H1 (cell line): ENCODE measurements around the gene MAPK8IP2. TPM values are rescaled to one million over a fixed set of nuclear protein-coding genes. Genes with fewer than 3 reads are reported as not detected.

Source experiments
- CTCF ChIA-PET: fragments of 300-600 bp; sonication (Branson Sonifier 250); formaldehyde crosslinking; loops from one replicate; lab custom pipeline; 2021; ENCODE audit not compliant: partially characterized antibody; lab: Charles Lee
- POLR2A ChIA-PET: fragments of 300-600 bp; sonication (Branson Sonifier 250); formaldehyde crosslinking; loops from one replicate; lab custom pipeline; 2021; ENCODE audit warnings: inconsistent platforms; ENCODE audit not compliant: partially characterized antibody; lab: Charles Lee
- DNase-seq, 2 experiments: peaks; one replicate each; pipeline versions ENCODE4 v3.0.0 to v3.0.0-alpha.2; 2010 to 2022; ENCODE audit warnings: low spot score in 2 of 2, low read depth in 1 of 2, mixed read lengths in 1 of 2
- FAIRE-seq: peaks from 2 replicates; lab custom pipeline; 2011; peaks lifted over from hg19 to GRCh38; lab: Jason Lieb, UNC
- H2AFZ ChIP-seq: 2 replicates; pipeline ENCODE4 v1.8.1; 2012; ENCODE audit warnings: low read length, inconsistent platforms
- H2AK5ac ChIP-seq: 2 replicates; pipeline ENCODE4 v1.6.1; 2013; ENCODE audit warnings: low read depth, low read length
- H2BK120ac ChIP-seq: replicated peaks from 2 replicates; pipeline ENCODE3; 2013; ENCODE audit warnings: low read depth, low read length, inconsistent platforms
- H2BK12ac ChIP-seq: 2 replicates; pipeline ENCODE4 v1.6.1; 2013; ENCODE audit warnings: low read depth, low read length
- H2BK15ac ChIP-seq: 2 replicates; pipeline ENCODE4 v1.6.1; 2013; ENCODE audit warnings: low read length
- H2BK20ac ChIP-seq: 2 replicates; pipeline ENCODE4 v1.6.1; 2013; ENCODE audit warnings: low read length
- H2BK5ac ChIP-seq: 2 replicates; pipeline ENCODE4 v1.6.1; 2013; ENCODE audit warnings: low read depth, low read length
- H3K14ac ChIP-seq: 2 replicates; pipeline ENCODE4 v1.6.1; 2013; ENCODE audit warnings: inconsistent platforms; ENCODE audit not compliant: insufficient read length
- H3K18ac ChIP-seq: 2 replicates; pipeline ENCODE4 v1.6.1; 2013; ENCODE audit warnings: low read length; ENCODE audit errors: extremely low read depth
- H3K23ac ChIP-seq: 2 replicates; pipeline ENCODE4 v1.6.1; 2013; ENCODE audit warnings: inconsistent platforms; ENCODE audit not compliant: insufficient read length
- H3K23me2 ChIP-seq: 2 replicates; pipeline ENCODE4 v1.6.1; 2013; ENCODE audit warnings: low read depth, low read length
- H3K27ac ChIP-seq: 2 replicates; pipeline ENCODE4 v1.6.1; 2011; ENCODE audit warnings: low read depth, low read length, inconsistent platforms
- H3K27me3 ChIP-seq, 4 experiments: replicated peaks in 1 of 4; 1 replicate in 1 of 4; 2 replicates in 3 of 4; pipeline versions ENCODE4 v1.6.1 to v1.8.1; 2011 to 2013; ENCODE audit warnings: low read length in 3 of 4, mild to moderate bottlenecking in 3 of 4, inconsistent platforms in 2 of 4, mixed read lengths in 2 of 4, moderate library complexity in 1 of 4; ENCODE audit not compliant: control insufficient read depth in 3 of 4, insufficient read depth in 3 of 4; ENCODE audit errors: extremely low read depth in 1 of 4
- H3K36me3 ChIP-seq, 4 experiments: 2 replicates each; pipeline versions ENCODE4 v1.6.1 to v1.8.1; 2011 to 2013; ENCODE audit warnings: mild to moderate bottlenecking in 4 of 4, low read length in 3 of 4, moderate library complexity in 2 of 4, control low read depth in 1 of 4, inconsistent platforms in 1 of 4; ENCODE audit not compliant: insufficient read depth in 4 of 4, control insufficient read depth in 2 of 4
- H3K4ac ChIP-seq: replicated peaks from 2 replicates; pipeline ENCODE3; 2013; ENCODE audit warnings: low read length, low read depth, mixed read lengths, inconsistent platforms; ENCODE audit not compliant: insufficient read length
- H3K4me1 ChIP-seq, 4 experiments: replicated peaks in 1 of 4; 1 replicate in 1 of 4; 2 replicates in 3 of 4; pipeline versions ENCODE4 v1.6.1 to v1.8.1; 2011 to 2013; ENCODE audit warnings: low read length in 3 of 4, inconsistent platforms in 2 of 4, mixed read lengths in 1 of 4; ENCODE audit not compliant: insufficient read depth in 4 of 4, control insufficient read depth in 3 of 4
- H3K4me2 ChIP-seq, 2 experiments: 2 replicates each; pipeline versions ENCODE4 v1.6.1 to v1.8.1; 2011 to 2013; ENCODE audit warnings: low read depth in 2 of 2, low read length in 2 of 2, control low read depth in 1 of 2, inconsistent platforms in 1 of 2, mild to moderate bottlenecking in 1 of 2; ENCODE audit not compliant: insufficient read depth in 1 of 2
- H3K4me3 ChIP-seq, 4 experiments: fragments of 200-600, 300-600 bp in 1 of 4; sonication (generic), shearing (Covaris generic), sonication (Bioruptor Twin) in 1 of 4; 2 replicates each; pipeline versions ENCODE4 v1.5.1 to v1.8.1; 2011 to 2016; ENCODE audit warnings: low read length in 4 of 4, low read depth in 3 of 4, control low read depth in 2 of 4, inconsistent platforms in 2 of 4, mild to moderate bottlenecking in 2 of 4, mixed read lengths in 1 of 4, moderate library complexity in 1 of 4; ENCODE audit not compliant: insufficient read depth in 2 of 4; ENCODE audit errors: extremely low read depth in 1 of 4
- H3K56ac ChIP-seq: replicated peaks from 2 replicates; pipeline ENCODE3; 2013; ENCODE audit warnings: low read depth, mild to moderate bottlenecking, mixed read lengths, low read length, inconsistent platforms; ENCODE audit not compliant: insufficient read length
- H3K79me1 ChIP-seq: 2 replicates; pipeline ENCODE4 v1.6.1; 2013; ENCODE audit warnings: low read depth, low read length, control low read depth
- H3K79me2 ChIP-seq, 2 experiments: 2 replicates each; pipeline versions ENCODE4 v1.6.1 to v1.8.1; 2012 to 2013; ENCODE audit warnings: low read length in 2 of 2, mild to moderate bottlenecking in 2 of 2, inconsistent platforms in 1 of 2; ENCODE audit not compliant: insufficient read depth in 2 of 2, control insufficient read depth in 1 of 2
- H3K9ac ChIP-seq, 4 experiments: replicated peaks in 1 of 4; 1 replicate in 1 of 4; 2 replicates in 3 of 4; pipeline versions ENCODE4 v1.6.1 to v1.8.1; 2011 to 2013; ENCODE audit warnings: low read depth in 3 of 4, low read length in 3 of 4, control low read depth in 2 of 4, mild to moderate bottlenecking in 2 of 4, moderate library complexity in 2 of 4, inconsistent platforms in 1 of 4; ENCODE audit errors: extremely low read depth in 1 of 4
- H3K9me3 ChIP-seq, 2 experiments: 2 replicates each; pipeline versions ENCODE4 v1.6.1 to v1.8.1; 2012 to 2013; ENCODE audit warnings: mild to moderate bottlenecking in 2 of 2, moderate library complexity in 2 of 2, control low read depth in 1 of 2, inconsistent platforms in 1 of 2, low read depth in 1 of 2, low read length in 1 of 2, mixed read lengths in 1 of 2; ENCODE audit not compliant: insufficient read depth in 2 of 2
- H4K20me1 ChIP-seq, 2 experiments: replicated peaks in 1 of 2; 2 replicates each; pipeline versions ENCODE3 to v1.8.1; 2011 to 2013; ENCODE audit warnings: inconsistent platforms in 2 of 2, low read length in 2 of 2, mild to moderate bottlenecking in 1 of 2; ENCODE audit not compliant: insufficient read depth in 2 of 2, control insufficient read depth in 1 of 2
- H4K5ac ChIP-seq: 2 replicates; pipeline ENCODE4 v1.6.1; 2013; ENCODE audit warnings: low read length, low read depth, mixed read lengths, inconsistent platforms; ENCODE audit not compliant: insufficient read length
- H4K8ac ChIP-seq: 2 replicates; pipeline ENCODE4 v1.8.0; 2013; ENCODE audit warnings: mild to moderate bottlenecking, moderate library complexity, low read length, inconsistent platforms; ENCODE audit not compliant: insufficient read depth; ENCODE audit errors: extremely low read depth
- H4K91ac ChIP-seq: replicated peaks from 2 replicates; pipeline ENCODE3; 2013; ENCODE audit warnings: low read length, mixed read lengths, inconsistent platforms; ENCODE audit not compliant: insufficient read length
- ATF3 ChIP-seq: IDR thresholded peaks from 2 replicates; pipeline ENCODE4 v1.6.1; 2011; ENCODE audit warnings: low read depth, mild to moderate bottlenecking, low read length; ENCODE audit not compliant: insufficient read depth
- CEBPB ChIP-seq: IDR thresholded peaks from 2 replicates; pipeline ENCODE4 v1.6.1; 2012; ENCODE audit warnings: low read depth, low read length
- MAFK ChIP-seq: IDR thresholded peaks from 2 replicates; pipeline ENCODE4 v1.6.1; 2012; ENCODE audit warnings: low read depth, mild to moderate bottlenecking, improper control_type of control experiment, low read length
- POLR2A ChIP-seq, 2 experiments: IDR thresholded peaks; 1 replicate in 1 of 2; 2 replicates in 1 of 2; pipeline ENCODE4 v1.6.1; 2011; ENCODE audit warnings: low read depth in 2 of 2, low read length in 2 of 2, mild to moderate bottlenecking in 2 of 2; ENCODE audit errors: control extremely low read depth in 1 of 2
- POU5F1 ChIP-seq: IDR thresholded peaks from 2 replicates; pipeline ENCODE4 v1.6.1; 2011; ENCODE audit warnings: low read depth, mild to moderate bottlenecking, low read length, moderate library complexity
- WGBS, 2 experiments: shearing (Covaris generic) in 1 of 2; methylation state at CpG; one replicate each; pipeline versions ENCODE4 v1.1.6 to v1.1.7; 2013 to 2015; ENCODE audit warnings: low lambda C conversion rate in 2 of 2, mixed read lengths in 2 of 2, inconsistent platforms in 1 of 2, low coverage in 1 of 2, missing lambda C conversion rate in 1 of 2; ENCODE audit not compliant: insufficient replicate concordance in 2 of 2, insufficient coverage in 1 of 2, insufficient read length in 1 of 2; ENCODE audit errors: extremely low coverage in 1 of 2, missing lambda C conversion rate in 1 of 2; 5-methylcytosine and 5-hydroxymethylcytosine counted together
- polyA plus RNA-seq, 7 experiments: library from polyadenylated mRNA; depleted of rRNA in 3 of 7; stranded (reverse) in 5 of 7; unstranded in 2 of 7; fragments of >200 nt in 5 of 7; fragments of 200-250 nt in 2 of 7; gene quantifications; 1 replicate in 5 of 7; 2 replicates in 1 of 7; 4 replicates in 1 of 7; pipeline versions ENCODE4 v1.2.1 to v1.2.3, GENCODE V29; 2011 to 2013; ENCODE audit warnings: missing spikeins in 2 of 7, mixed read lengths in 2 of 7
- total RNA-seq: library from RNA; stranded (reverse); fragmentation: NEBNext Ultra II Directional; extraction: Animal tissue kit (Norgen Biotek cat#: 25700); gene quantifications from 2 replicates; pipeline ENCODE4 v1.2.1, GENCODE V29; 2021

Gene MAPK8IP2
- total and polyA plus RNA-seq, 2 of the 8 experiments (the other 6 are each of a cell fraction or from before 2014, with no cell fraction given), result 1.5 to 5.5 TPM

DNA sequence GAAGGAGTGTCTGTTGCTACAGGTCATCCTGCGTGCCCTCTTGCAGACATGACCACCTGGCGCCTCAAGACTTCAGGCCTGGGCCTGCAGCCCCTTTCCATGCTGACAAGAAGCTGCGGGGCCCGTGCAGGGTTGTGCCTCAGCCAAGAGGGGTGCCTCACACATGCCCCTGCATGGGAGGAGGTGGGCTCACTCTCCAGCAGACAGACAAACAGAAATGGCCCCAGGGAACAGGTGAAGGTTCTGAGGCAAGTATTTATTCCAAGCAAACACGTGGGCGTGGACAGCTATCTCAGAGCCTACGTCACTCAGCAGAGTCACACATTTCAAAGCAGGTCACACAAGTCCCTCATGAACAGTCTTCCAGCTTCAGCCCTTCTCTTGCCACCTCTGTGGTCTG lies 32.0 kb upstream of the MAPK8IP2 start:
- FAIRE-seq, result no peak
- Histone ChIP-seq H3K79me1 (no peaks in the 10 kb centered on the region), H2BK120ac (no peak overlapping the region), H3K23me2 (no peaks in the 10 kb centered on the region), H3K36me3 (peaks cover 8 to 38% (median 27%) of the 10 kb centered on the region in 4 experiments; a peak in 6 of 8 replicates), H3K4me2 (no peak overlapping the region), H3K4me3 (no peak overlapping the region), H2BK15ac (no peak overlapping the region), H2BK12ac (no peak overlapping the region), H3K9me3 (no peaks in the 10 kb centered on the region), H2AK5ac (no peak overlapping the region), H4K91ac (no peak overlapping the region), H3K9ac (no peak overlapping the region), H3K23ac (no peak overlapping the region), H3K4ac (no peak overlapping the region), H3K4me1 (no peaks in the 10 kb centered on the region), H4K5ac (no peak overlapping the region), H4K8ac (no peak overlapping the region), H2AFZ (no peak overlapping the region), H2BK5ac (no peak overlapping the region), H3K79me2 (no peaks in the 10 kb centered on the region), H3K56ac (no peak overlapping the region), H4K20me1 (peaks cover 4 to 17% of the 10 kb centered on the region in 2 experiments), H3K27ac (no peak overlapping the region), H2BK20ac (no peak overlapping the region), H3K14ac (no peak overlapping the region), H3K18ac (no peak overlapping the region), H3K27me3 (peaks cover 0 to 2% (median 1%) of the 10 kb centered on the region in 4 experiments; a peak in 5 of 7 replicates)
- DNase-seq, result no peak
- 90% methylated on average over 7 of the region's 7 CpGs; no CpG with 5 or more reads in 1 of the 2 experiments for WGBS, 2 experiments
- no peak for TF ChIP-seq CEBPB
- TF ChIP-seq POU5F1, result no peak
- TF ChIP-seq ATF3, result no peak
- no peak for TF ChIP-seq MAFK
- TF ChIP-seq POLR2A (IDR thresholded peaks at IDR 0.05; ENCODE audit: control extremely low read depth in 1 of 2, low read depth in 2 of 2, low read length in 2 of 2), result no peak
- ChIA-PET CTCF (interaction anchor here (0.7 to 2.3 kb wide), 3 partner anchors 52 to 131 kb away, joined by 3 to 7 read pairs (median 4); no protein-coding TSS in a partner anchor), POLR2A (interaction anchor here (1.1 to 2.5 kb wide), 2 partner anchors 10 to 13 kb away, joined by 4 to 8 read pairs; partner anchors contain the start of gene CPT1B)
